Esophagus squamous epithelium (tissue), 4 donors: ENCODE results near the gene DAAM1.

ENCODE experiments used
- POLR2A ChIP-seq, 4 donors: fragments of 450-650 bp; IDR thresholded peaks; one replicate each; pipeline ENCODE4 v1.6.1; 2017; ENCODE audit warnings: antibody characterized with exemption in 4 of 4, mild to moderate bottlenecking in 4 of 4, moderate library complexity in 3 of 4
- TF ChIP-seq, protein P1 (sequence below), 6 experiments: fragments of 450-650 bp in 4 of 6; fragments of 200-600 bp in 2 of 6; sonication (generic) in 2 of 6; IDR thresholded peaks; one replicate each; pipeline ENCODE4 v1.5.1; 2016 to 2019; ENCODE audit warnings: antibody characterized with exemption in 6 of 6, mild to moderate bottlenecking in 4 of 6, moderate library complexity in 4 of 6

DNA sequence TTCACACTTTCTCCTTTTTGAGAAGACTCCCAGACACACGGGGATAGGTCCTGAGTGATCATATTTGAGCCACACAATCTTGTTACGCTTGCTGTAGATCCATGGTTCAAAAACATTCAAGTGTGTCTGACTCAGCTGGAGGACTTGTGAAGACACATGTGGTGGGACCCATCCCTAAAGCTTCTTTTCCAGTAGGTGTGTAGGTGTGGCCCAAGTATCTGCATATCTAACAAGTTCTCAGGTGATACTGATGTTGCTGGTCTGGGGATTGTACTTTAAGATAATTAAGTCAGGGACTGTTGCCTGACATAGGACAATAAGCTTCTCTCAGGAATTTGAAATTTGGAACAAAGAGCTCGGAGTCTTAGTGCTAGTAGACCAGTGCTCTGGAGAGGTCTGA is 4.1 kb upstream of the DAAM1 start:
- TF ChIP-seq, protein P1, sequence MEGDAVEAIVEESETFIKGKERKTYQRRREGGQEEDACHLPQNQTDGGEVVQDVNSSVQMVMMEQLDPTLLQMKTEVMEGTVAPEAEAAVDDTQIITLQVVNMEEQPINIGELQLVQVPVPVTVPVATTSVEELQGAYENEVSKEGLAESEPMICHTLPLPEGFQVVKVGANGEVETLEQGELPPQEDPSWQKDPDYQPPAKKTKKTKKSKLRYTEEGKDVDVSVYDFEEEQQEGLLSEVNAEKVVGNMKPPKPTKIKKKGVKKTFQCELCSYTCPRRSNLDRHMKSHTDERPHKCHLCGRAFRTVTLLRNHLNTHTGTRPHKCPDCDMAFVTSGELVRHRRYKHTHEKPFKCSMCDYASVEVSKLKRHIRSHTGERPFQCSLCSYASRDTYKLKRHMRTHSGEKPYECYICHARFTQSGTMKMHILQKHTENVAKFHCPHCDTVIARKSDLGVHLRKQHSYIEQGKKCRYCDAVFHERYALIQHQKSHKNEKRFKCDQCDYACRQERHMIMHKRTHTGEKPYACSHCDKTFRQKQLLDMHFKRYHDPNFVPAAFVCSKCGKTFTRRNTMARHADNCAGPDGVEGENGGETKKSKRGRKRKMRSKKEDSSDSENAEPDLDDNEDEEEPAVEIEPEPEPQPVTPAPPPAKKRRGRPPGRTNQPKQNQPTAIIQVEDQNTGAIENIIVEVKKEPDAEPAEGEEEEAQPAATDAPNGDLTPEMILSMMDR (IDR thresholded peaks at IDR 0.05), result no peak
- no peak for TF ChIP-seq POLR2A (IDR thresholded peaks at IDR 0.05)
